NCI-H1436 treated with DMSO at 0.1 percent for 48 hours (cell line): ENCODE data around the gene SLC22A4.

Source experiments
- DNase-seq: peaks from one replicate; lab custom pipeline; 2025; lab: John Stamatoyannopoulos, UW

Gene SLC22A4

GRCh38 chr5:132293992-132294727, at the start of gene SLC22A4:
TSS of gene SLC22A4 (plus strand) at chr5:132294394. CDS start at chr5:132294617, 223 bp downstream.
- DNase-seq = peak; percentile 63

- DNase-seq = no peak
These were observed 48.6 kb upstream of the SLC22A4 start for GRCh38 chr5:132245593-132245992.

- no peak for DNase-seq
These were observed 47.4 kb upstream of the SLC22A4 start for GRCh38 chr5:132246806-132247205.

GRCh38 chr5:132250547-132250946, 43.6 kb upstream of the SLC22A4 start:
- no peak for DNase-seq

- no peak for DNase-seq
These were observed 42.9 kb upstream of the SLC22A4 start for GRCh38 chr5:132251220-132251725.

- DNase-seq = no peak
These were observed 41.2 kb upstream of the SLC22A4 start for GRCh38 chr5:132253008-132253441.

- DNase-seq = no peak
These were observed 40.5 kb upstream of the SLC22A4 start for GRCh38 chr5:132253452-132254320.

- no peak for DNase-seq
These were observed 39.7 kb upstream of the SLC22A4 start for GRCh38 chr5:132254321-132254977.

- no peak for DNase-seq
These were observed 38.0 kb upstream of the SLC22A4 start for GRCh38 chr5:132256086-132256782.

- DNase-seq = no peak
These were observed 37.4 kb upstream of the SLC22A4 start for GRCh38 chr5:132256783-132257130.

GRCh38 chr5:132257131-132258101, 36.8 kb upstream of the SLC22A4 start, which contains the start of gene PDLIM4:
TSS of gene PDLIM4 (plus strand) at chr5:132257696. CDS start at chr5:132257735, 39 bp downstream.
- no peak for DNase-seq

- DNase-seq = no peak
These were observed 35.8 kb upstream of the SLC22A4 start for GRCh38 chr5:132258102-132259068.

GRCh38 chr5:132259069-132259851, 34.9 kb upstream of the SLC22A4 start:
- no peak for DNase-seq

GRCh38 chr5:132260051-132260450, 34.1 kb upstream of the SLC22A4 start:
- no peak for DNase-seq

GRCh38 chr5:132260714-132261551, 33.3 kb upstream of the SLC22A4 start:
- no peak for DNase-seq

- no peak for DNase-seq
These were observed 32.0 kb upstream of the SLC22A4 start for GRCh38 chr5:132261881-132262845.
